Motor neuron (in vitro differentiated cells): ENCODE data around the gene KIAA1217. TPM values are rescaled to one million over a fixed set of nuclear protein-coding genes. Genes with fewer than 3 reads are reported as not detected.
A peak's percentile ranks its signal among the peaks of the same experiment; 100 is the strongest.

Source experiments
- ATAC-seq, 8 experiments: fragments of 200-7000 bp; cut with Tn5 transposase; replicated peaks in 6 of 8; 2 replicates each; pipeline ENCODE4 v1.8.0; 2021; ENCODE audit warnings: mild to moderate bottlenecking in 8 of 8, moderate library complexity in 8 of 8
- H3K27ac ChIP-seq, 2 donors: fragments of 250-450 bp; sonication (Bioruptor Pico); 2 replicates each; pipeline ENCODE4 v1.9.0; 2021; ENCODE audit warnings: antibody characterized with exemption in 2 of 2, mild to moderate bottlenecking in 2 of 2, moderate library complexity in 1 of 2
- H3K4me1 ChIP-seq, 2 donors: fragments of 250-450 bp; sonication (Bioruptor Pico); replicated peaks in 1 of 2; 2 replicates each; pipeline ENCODE4 v1.6.1; 2021; ENCODE audit warnings: antibody characterized with exemption in 2 of 2, mild to moderate bottlenecking in 2 of 2, moderate library complexity in 1 of 2
- H3K4me3 ChIP-seq, 5 donors: fragments of 250-450 bp; sonication (Bioruptor Pico); 2 replicates each; pipeline ENCODE4 v1.9.0; 2021; ENCODE audit warnings: antibody characterized with exemption in 5 of 5, mild to moderate bottlenecking in 5 of 5, moderate library complexity in 4 of 5
- WGBS, 10 experiments: fragments of 450-650 bp; shearing (Covaris generic); methylation state at CpG; one replicate each; pipeline ENCODE4 v1.0.0; 2022; 5-methylcytosine and 5-hydroxymethylcytosine counted together
- in situ Hi-C, 9 experiments: fragments of 400-800 bp; cut with MboI; loops; one replicate each; pipeline ENCODE4 v1.15.0; 2021; ENCODE audit warnings: low sequenced_read_pairs in 9 of 9, low pct_unique_long_range_greater_than_20kb in 2 of 9; ENCODE audit not compliant: unreplicated experiment in 9 of 9
- total RNA-seq, 8 experiments: library from RNA; unstranded; fragments of 300-600 nt; gene quantifications; 2 replicates each; pipeline versions ENCODE4 v1.2.3 to v1.2.4, GENCODE V29; 2022

Gene KIAA1217
- total RNA-seq, 8 experiments from 2014 or later: 0.73 to 29.0 (median 3.1) TPM

DNA sequence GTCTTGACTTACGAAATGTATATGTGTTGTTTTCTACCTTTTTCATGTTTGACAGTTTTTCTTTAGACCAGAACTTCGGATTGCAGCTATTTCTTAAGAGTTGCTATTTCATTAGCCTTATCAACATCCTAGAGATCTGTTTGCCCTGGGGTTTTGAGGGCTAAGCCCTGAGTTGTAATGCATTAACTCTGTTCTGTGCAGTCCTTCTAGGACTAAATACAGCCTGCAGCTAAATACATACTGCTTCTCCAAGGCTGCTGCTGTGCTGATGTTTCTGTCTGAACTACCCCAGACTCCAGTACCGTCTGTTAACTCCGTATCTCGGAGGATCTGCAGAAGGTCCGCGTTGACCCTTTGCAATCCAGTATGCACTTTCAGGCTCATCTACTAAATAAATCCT is 26.5 kb downstream of the KIAA1217 start:
- Histone ChIP-seq H3K4me1 (peaks cover 0 to 15% of the 10 kb centered on the region in 2 donors), H3K4me3 (no peak overlapping the region), H3K27ac (no peak overlapping the region)
- in situ Hi-C loops: no loop called here
- ATAC-seq: peak in 1 of 8 experiments; percentile 13
- 57 to 100% (median 88%) methylated on average over 1 to 7 of the region's 7 CpGs; no CpG with 5 or more reads in 2 of the 10 experiments for whole genome bisulfite sequencing, 10 experiments

DNA sequence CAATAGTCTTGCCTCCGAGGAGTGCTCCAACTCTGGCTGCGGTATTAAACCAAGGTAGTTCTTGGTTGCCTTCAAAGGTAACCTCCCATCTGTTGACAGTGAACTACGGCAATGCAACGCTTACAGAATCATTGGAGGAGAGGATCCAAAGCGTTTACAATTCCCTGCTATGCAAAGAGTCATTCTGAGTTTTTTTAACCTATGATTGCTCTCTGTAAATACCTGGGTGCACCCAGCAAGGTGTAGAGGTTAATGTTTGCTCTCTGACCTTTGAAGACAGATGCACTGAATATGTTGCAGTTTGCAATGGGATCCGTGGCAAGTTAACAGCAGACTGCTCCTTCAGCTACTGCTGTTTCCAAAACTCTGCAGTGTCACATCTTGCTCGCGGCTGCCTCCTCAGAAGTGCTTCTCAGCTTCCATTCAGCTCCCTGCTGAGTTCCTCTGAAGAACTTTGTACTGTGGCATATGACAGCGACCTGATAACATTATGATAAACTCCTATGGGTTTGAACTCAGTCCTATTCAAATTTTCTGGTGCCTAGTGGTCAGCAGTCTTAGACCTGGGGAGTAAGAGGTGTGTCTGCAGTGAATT is 29.0 kb downstream of the KIAA1217 start:
- 0 to 94% (median 60%) methylated on average over 1 to 7 of the region's 9 CpGs; no CpG with 5 or more reads in 1 of the 10 experiments for WGBS, 10 experiments
- ATAC-seq: no peak
- peaks cover 3 to 21% of the 10 kb centered on the region in 2 donors for H3K4me1 ChIP-seq
- in situ Hi-C loops: no loop called here
- no peak overlapping the region for H3K4me3 ChIP-seq
- H3K27ac ChIP-seq: no peak overlapping the region

DNA sequence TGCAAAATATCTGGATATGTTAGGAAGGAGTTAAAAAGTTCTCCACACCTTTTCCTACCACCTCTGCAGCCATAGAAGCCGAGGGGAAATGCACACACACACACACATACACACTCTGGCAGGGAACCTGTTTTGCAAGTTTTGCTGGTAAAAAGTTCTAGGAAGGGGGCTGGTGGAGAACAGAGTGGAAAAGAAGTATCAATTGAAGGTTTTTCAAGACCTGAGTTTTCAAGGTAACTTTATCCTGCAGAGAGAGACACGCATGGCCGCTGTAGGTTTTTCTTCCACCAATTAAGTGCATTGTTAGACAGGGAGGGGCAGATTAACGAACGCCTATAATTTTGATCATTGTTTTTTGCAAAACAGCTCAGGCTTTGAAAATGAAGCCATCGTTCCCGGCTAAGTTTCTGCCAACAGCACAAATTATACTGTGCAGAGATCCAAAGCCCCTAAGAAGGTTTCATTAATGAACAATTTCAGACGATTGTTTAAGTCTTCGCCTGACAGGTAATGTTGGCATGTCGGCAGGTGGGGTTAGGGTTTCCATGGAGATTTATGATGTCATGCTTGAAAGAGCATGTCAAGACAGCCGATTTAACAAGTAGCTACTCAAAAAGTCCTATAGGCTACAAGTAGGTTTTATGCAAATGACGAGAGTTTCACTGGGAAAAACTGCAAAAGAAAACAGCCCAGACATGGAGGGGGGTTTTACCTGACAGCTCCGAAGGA is 29.7 kb downstream of the KIAA1217 start:
- no peak for ATAC-seq
- Histone ChIP-seq H3K27ac (no peak overlapping the region), H3K4me3 (no peak overlapping the region), H3K4me1 (peaks cover 3 to 21% of the 10 kb centered on the region in 2 donors)
- 35 to 76% (median 56%) methylated on average over 3 to 12 of the region's 13 CpGs for WGBS, 10 experiments
- in situ Hi-C loops: no loop called here

DNA sequence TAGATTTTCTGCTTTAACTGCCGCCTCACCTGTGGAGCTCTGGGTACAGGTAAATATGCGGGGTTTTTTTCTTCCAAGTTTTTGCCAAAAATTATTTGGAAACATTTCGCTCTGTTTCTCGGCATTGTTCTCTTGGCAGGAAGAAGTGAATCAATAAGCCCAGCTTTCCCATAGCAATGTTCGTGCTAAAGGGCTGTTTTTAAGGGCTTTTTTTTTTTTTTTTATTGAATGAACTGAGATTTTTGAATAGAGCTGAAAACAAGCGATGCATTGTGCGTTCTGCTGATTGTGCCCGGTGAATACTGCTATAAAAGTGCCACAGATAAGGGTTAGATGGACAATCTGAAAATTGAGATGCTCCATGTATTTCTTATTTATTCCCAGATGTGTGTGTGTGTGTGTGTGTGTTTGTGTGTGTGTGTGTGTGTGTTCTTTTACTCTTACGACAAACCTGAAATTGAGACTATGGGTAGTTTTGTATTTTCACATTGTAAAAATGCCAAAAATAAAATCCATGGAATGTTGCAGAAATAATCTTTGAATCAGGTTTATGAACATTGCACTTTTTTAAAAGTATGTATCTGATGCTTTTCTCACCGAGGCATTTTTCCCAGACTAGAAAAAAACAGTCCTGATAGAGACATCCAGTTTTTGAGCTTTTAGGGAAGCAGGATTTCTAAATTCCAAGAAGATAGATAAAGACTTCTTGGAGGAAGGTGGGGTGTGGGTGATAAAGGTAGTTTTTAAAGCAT is 30.5 kb downstream of the KIAA1217 start:
- Histone ChIP-seq H3K4me3 (no peak overlapping the region), H3K27ac (no peak overlapping the region), H3K4me1 (peaks cover 3 to 21% of the 10 kb centered on the region in 2 donors)
- WGBS, 10 experiments: 41 to 88% (median 72%) methylated on average over 3 to 10 of the region's 10 CpGs
- no peak for ATAC-seq
- in situ Hi-C loops: no loop called here

DNA sequence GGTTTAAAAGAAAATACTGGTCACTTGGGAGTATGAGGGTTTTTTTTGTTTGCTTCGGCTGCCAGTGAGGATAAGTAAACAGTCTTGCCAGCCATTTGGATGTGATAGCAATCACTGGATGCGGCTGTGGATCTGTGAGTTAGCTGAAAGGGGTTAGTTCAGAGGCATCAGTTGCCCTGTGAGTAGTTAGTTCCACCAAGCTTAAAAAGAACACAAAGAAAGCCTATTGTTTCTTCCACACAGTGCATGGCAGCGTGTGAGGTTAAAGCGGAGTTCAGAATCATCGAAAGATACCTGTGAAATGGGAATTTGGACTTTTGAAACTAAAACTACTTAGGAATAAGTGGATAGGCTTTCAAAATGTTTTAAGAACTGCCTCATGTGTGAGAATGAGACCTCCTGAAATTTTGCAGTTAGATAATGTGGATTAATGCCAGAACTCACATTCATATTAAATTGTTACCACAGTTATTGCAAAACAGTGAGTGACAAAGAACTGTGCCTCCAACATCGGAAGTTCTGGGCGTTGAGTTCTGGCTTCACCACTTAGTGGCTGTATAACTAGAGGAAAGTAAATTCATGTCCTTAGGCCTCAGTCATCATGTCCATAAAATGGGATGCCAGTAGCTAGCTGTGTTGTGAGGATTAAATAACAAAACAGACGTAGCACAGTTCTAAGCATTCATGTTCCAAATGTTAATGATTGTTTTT is 31.3 kb downstream of the KIAA1217 start:
- 14 to 82% (median 65%) methylated on average over 3 to 8 of the region's 8 CpGs; no CpG with 5 or more reads in 1 of the 10 experiments for WGBS, 10 experiments
- in situ Hi-C loops: no loop called here
- H3K4me1 ChIP-seq: peaks cover 3 to 21% of the 10 kb centered on the region in 2 donors
- peak in 4 of 8 experiments; percentile 31 to 49 (median 36) for ATAC-seq
- no peak overlapping the region for H3K27ac ChIP-seq
- H3K4me3 ChIP-seq: no peak overlapping the region

DNA sequence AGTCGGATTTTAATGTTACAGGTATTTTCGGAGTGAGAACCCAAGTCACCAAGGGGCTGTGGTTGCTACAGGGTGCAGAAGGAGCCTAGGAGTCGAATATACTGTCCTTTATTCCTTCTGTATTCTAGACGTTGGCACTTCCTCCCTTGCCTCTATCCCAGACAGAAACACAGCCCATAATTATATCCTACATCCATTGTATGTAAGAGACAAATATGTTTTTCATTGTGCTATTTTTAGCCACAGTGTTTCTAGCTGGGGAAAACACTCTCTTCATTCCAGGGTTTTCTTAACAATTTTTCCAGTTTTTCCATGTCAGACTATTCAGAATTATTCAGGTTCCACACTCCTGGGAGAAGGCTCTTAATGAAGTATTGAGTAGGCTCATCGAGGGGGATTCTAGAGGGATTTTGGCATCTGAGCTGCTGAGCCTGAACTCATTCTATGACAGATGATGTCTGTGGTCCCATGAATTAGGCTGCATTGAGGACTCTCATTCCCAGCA is 32.6 kb downstream of the KIAA1217 start:
- peak in 1 of 8 experiments; percentile 19 for ATAC-seq
- H3K27ac ChIP-seq: no peak overlapping the region
- WGBS, 10 experiments: 38 to 84% (median 71%) methylated on average over 2 to 5 of the region's 5 CpGs
- no peak overlapping the region for H3K4me3 ChIP-seq
- in situ Hi-C loops: no loop called here
- peaks cover 3 to 21% of the 10 kb centered on the region in 2 donors for H3K4me1 ChIP-seq

DNA sequence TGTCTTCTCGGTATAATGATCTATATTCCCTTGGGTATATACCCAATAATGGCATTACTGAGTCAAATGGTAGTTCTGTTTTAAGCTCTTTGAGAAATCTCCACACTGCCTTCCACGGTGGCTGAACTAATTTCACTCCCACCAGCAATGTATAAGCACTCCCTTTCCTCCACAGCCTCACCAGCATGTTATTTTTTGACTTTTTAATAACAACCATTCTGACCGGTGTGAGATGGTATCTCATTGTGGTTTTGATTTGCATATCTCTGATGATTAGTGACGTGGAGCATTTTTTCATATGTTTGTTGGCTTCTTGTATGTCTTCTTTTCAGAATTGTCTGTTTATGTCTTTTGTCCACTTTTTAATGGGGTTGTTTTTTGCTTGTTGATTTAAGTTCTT is 33.6 kb downstream of the KIAA1217 start:
- H3K27ac ChIP-seq: no peak overlapping the region
- in situ Hi-C loops: no loop called here
- ATAC-seq: no peak
- no peak overlapping the region for H3K4me3 ChIP-seq
- 40 to 100% (median 94%) methylated on average over 1 to 4 of the region's 4 CpGs for WGBS, 10 experiments
- H3K4me1 ChIP-seq: peaks cover 3 to 21% of the 10 kb centered on the region in 2 donors

DNA sequence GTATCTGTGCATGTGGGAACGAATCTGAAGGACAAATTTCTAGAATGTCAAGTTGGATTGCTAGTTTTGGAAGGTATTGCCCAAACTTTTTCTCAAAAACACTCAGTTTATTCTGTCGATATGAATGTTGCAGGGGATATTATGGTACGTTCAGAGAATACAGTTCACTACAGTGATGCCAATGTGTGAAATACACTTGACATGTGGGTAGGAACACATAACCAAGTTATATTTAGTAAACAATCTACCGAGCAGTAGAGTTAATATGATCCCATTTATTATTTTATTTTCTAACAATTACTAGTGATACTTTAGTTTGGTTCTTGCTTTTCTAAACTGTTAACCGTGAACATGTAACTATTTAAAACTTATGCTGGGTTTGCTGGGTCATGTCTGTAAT is 37.4 kb downstream of the KIAA1217 start:
- ATAC-seq: no peak
- no peak overlapping the region for H3K27ac ChIP-seq
- WGBS, 10 experiments: 69 to 100% (median 77%) methylated on average over 1 to 5 of the region's 5 CpGs; no CpG with 5 or more reads in 1 of the 10 experiments
- in situ Hi-C loops: no loop called here
- H3K4me3 ChIP-seq: no peak overlapping the region
- peaks cover 3 to 7% of the 10 kb centered on the region in 2 donors for H3K4me1 ChIP-seq

DNA sequence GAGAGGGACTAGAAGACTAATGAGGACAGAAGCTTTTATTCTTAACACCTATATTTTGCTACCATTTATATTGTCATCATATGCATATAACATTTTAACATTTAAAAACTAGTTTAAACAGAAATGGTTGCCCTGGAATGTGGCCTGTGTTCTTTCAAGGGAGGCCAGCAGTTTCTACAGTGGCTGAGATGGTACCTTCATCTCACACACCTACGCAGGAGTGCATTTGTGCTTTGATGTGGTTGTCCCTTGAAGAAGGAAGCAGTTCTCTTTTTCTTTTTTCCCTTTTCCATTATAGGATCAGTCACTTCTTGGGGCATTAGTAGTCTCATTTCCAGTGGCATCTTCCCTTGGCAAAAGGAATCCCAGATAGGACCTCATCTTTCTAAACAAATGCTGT is 38.9 kb downstream of the KIAA1217 start:
- WGBS, 10 experiments: 80 to 100% (median 100%) methylated on average over 1 of the region's 1 CpG; no CpG with 5 or more reads in 7 of the 10 experiments
- in situ Hi-C loops: no loop called here
- no peak for ATAC-seq
- Histone ChIP-seq H3K4me3 (no peak overlapping the region), H3K27ac (no peak overlapping the region), H3K4me1 (peaks cover 0 to 2% of the 10 kb centered on the region in 2 donors)

DNA sequence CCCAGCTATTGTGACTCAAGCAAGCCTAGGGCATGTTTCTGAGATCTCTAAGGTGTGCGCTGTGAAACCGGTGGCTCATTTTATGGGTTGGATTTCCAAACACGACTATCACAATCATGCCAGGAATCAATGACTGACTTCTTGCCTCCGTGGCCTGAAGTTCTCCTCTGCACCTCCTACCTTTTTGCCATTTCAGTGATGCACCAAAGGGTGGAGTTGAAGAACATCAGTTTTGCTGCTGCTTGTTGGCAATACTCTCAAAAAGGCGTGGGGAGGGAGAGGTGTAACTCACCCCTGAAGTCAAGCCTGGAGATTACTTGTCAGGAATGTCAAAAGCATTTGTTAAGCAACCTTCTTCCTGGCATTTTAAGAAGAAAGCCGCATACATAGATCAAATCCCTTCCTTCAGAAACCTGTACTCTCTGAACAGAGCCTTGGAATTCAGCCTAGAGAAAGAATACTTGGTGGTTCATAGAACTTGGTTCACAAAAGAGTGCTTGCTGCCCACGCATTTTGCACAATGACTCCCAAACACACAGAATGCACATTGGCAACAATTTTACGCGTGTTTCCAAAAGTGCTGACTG is 41.0 kb downstream of the KIAA1217 start:
- Histone ChIP-seq H3K27ac (no peak overlapping the region), H3K4me1 (peaks cover 0 to 2% of the 10 kb centered on the region in 2 donors), H3K4me3 (no peak overlapping the region)
- in situ Hi-C loops: no loop called here
- peak in 3 of 8 experiments; percentile 14 to 60 (median 56) for ATAC-seq
- 60 to 96% (median 91%) methylated on average over 2 to 9 of the region's 9 CpGs for WGBS, 10 experiments

DNA sequence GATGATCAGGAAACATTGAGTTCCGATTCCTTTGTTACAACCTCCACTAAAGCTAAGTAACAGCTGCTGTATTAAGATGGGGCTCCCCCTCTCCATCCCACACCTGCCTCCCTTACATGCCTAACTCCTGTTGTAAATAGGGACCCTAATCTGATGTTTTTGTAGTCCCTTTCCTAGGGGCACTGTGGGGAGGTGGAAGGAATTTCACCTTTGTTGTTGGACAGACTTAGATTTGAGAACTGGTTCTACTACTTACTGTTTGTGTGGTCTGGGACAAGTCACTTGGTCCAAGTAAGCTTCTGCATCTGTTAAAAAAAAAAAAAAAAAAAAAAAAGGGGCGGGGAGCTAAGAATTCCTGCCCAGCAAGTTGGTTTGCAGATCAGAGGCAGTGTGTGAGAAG is 42.6 kb downstream of the KIAA1217 start:
- no peak overlapping the region for H3K27ac ChIP-seq
- no peak overlapping the region for H3K4me3 ChIP-seq
- WGBS, 10 experiments: 66 to 100% (median 94%) methylated on average over 1 to 2 of the region's 2 CpGs; no CpG with 5 or more reads in 1 of the 10 experiments
- no peak for ATAC-seq
- H3K4me1 ChIP-seq: peaks cover 0 to 11% of the 10 kb centered on the region in 2 donors
- in situ Hi-C loops: no loop called here

DNA sequence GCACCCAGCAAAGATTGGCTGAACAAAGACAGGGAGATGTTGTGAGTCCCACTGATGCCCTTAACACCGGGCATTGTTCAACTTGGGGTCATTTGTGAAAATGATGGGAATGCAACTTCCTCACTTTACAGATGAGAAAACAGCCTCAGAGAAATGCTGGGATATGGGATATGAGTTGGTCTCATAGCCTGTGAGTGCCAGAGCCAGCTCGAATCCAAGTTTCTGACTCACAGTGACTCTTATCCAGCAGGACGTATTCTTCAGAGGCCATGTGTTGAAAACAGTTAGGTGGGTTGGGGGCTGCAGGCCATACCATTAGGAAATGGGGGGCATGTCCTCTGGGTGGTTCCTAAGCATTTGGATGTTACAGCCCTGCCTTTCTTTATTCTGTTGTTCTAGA is 45.2 kb downstream of the KIAA1217 start:
- WGBS, 10 experiments: 58 to 100% (median 90%) methylated on average over 1 to 2 of the region's 3 CpGs; no CpG with 5 or more reads in 4 of the 10 experiments
- Histone ChIP-seq H3K27ac (no peak overlapping the region), H3K4me1 (peaks cover 0 to 11% of the 10 kb centered on the region in 2 donors), H3K4me3 (no peak overlapping the region)
- ATAC-seq: no peak
- in situ Hi-C loops: no loop called here
